ENCODE measurements around the gene APOD. TPM values are rescaled to one million over a fixed set of nuclear protein-coding genes. Genes with fewer than 3 reads are reported as not detected.
A peak's percentile ranks its signal among the peaks of the same experiment; 100 is the strongest.

Gene APOD
- total RNA-seq, 4 donors from 2014 or later = 13.6 to 319 (median 55.9) TPM

GRCh38 chr3:195542698-195543499 lies 40.8 kb downstream of the APOD start, which contains the start of gene PPP1R2:
TSS of gene PPP1R2 (minus strand) at chr3:195543325. CDS start at chr3:195543025, 300 bp downstream.
- H3K27me3 ChIP-seq = no peaks in the 10 kb centered on the region
- H3K9me3 ChIP-seq = no peaks in the 10 kb centered on the region
- intact Hi-C loops (cut with DNase I) = no loop called here
- TF ChIP-seq POLR2A (IDR thresholded peaks at IDR 0.05) = peak in 3 of 4 donors; percentile 86 to 99 (median 94)
- peak in 1 of 6 experiments; percentile 4 for TF ChIP-seq CTCF (IDR thresholded peaks at IDR 0.05)
- DNase-seq = peak; percentile 59
- peak within 1 kb of the TSS; percentile 92 to 96 (median 95) for H3K27ac ChIP-seq
- 0% methylated on average over 15 to 22 of the region's 95 CpGs for WGBS, 2 donors
- peak within 1 kb of the TSS; percentile 60 to 95 (median 83) for H3K4me3 ChIP-seq
- H3K4me1 ChIP-seq = peaks cover 31 to 87% (median 36%) of the 10 kb centered on the region in 3 donors
- no peaks in the 10 kb centered on the region for H3K36me3 ChIP-seq

- TF ChIP-seq CTCF (IDR thresholded peaks at IDR 0.05) (no peak), POLR2A (IDR thresholded peaks at IDR 0.05) (no peak)
- peaks cover 31 to 85% (median 36%) of the 10 kb centered on the region in 3 donors for H3K4me1 ChIP-seq
- H3K27ac ChIP-seq = peak overlapping the region; percentile 92 to 96 (median 95)
- H3K4me3 ChIP-seq = peak overlapping the region; percentile 60 to 95 (median 83)
- no peaks in the 10 kb centered on the region for H3K27me3 ChIP-seq
- no peaks in the 10 kb centered on the region for H3K9me3 ChIP-seq
- WGBS, 2 donors = 0 to 1% methylated on average over 5 of the region's 5 CpGs
- intact Hi-C loops (cut with DNase I) = no loop called here
- H3K36me3 ChIP-seq = no peaks in the 10 kb centered on the region
- DNase-seq = no peak
Observed at GRCh38 chr3:195542316-195542697, 41.4 kb downstream of the APOD start.

DNA sequence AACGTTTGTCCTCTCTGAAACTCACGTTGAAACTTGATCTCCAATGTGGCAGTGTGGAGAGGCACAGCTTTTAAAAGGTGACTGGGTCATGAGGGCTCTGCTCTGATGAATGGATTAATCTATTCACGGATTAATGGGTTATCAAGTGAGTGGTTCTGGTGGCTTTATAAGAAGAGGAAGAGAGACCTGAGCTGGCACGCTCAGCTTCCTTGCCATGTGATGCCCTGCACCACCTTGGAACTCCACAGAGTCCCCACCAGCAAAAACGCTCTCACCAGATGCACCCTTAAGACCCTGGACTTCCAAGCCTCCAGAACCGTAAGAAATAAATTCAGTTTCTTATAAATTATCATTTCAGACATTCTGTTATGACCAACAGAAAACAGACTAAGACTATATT lies 43.2 kb downstream of the APOD start:
- intact Hi-C loops (cut with DNase I) = no loop called here
- Histone ChIP-seq H3K4me3 (peak overlapping the region in 2 of 4 donors; percentile 60 to 95), H3K27ac (no peak overlapping the region), H3K36me3 (no peaks in the 10 kb centered on the region), H3K4me1 (peaks cover 23 to 73% (median 28%) of the 10 kb centered on the region in 3 donors), H3K27me3 (no peaks in the 10 kb centered on the region), H3K9me3 (no peaks in the 10 kb centered on the region)
- WGBS, 2 donors = 51 to 58% methylated on average over 4 to 6 of the region's 6 CpGs
- DNase-seq = no peak
- no peak for TF ChIP-seq CTCF (IDR thresholded peaks at IDR 0.05)
- no peak for TF ChIP-seq POLR2A (IDR thresholded peaks at IDR 0.05)

GRCh38 chr3:195540027-195540426 lies 43.7 kb downstream of the APOD start:
- intact Hi-C loops (cut with DNase I) = no loop called here
- Histone ChIP-seq H3K9me3 (no peaks in the 10 kb centered on the region), H3K27me3 (no peaks in the 10 kb centered on the region), H3K4me3 (peak overlapping the region in 2 of 4 donors; percentile 60 to 95), H3K4me1 (peaks cover 23 to 70% (median 27%) of the 10 kb centered on the region in 3 donors), H3K36me3 (no peaks in the 10 kb centered on the region), H3K27ac (no peak overlapping the region)
- DNase-seq = no peak
- TF ChIP-seq CTCF (IDR thresholded peaks at IDR 0.05) = no peak
- TF ChIP-seq POLR2A (IDR thresholded peaks at IDR 0.05) = no peak
- 54 to 71% methylated on average over 8 of the region's 8 CpGs for WGBS, 2 donors

- DNase-seq = no peak
- Histone ChIP-seq H3K27ac (no peak overlapping the region), H3K4me3 (no peak overlapping the region), H3K4me1 (peaks cover 18 to 65% (median 26%) of the 10 kb centered on the region in 3 donors), H3K36me3 (no peaks in the 10 kb centered on the region), H3K9me3 (no peaks in the 10 kb centered on the region), H3K27me3 (no peaks in the 10 kb centered on the region)
- intact Hi-C loops (cut with DNase I) = loop anchor here (5.0 kb wide), 1 partner anchor 857 kb away; no protein-coding TSS in a partner anchor
- TF ChIP-seq CTCF (IDR thresholded peaks at IDR 0.05) (no peak), POLR2A (IDR thresholded peaks at IDR 0.05) (no peak)
- 79 to 81% methylated on average over 5 of the region's 5 CpGs for WGBS, 2 donors
Observed at GRCh38 chr3:195539479-195539878, 44.3 kb downstream of the APOD start.
